ENCODE data around the gene ADAMTS1. TPM values are rescaled to one million over a fixed set of nuclear protein-coding genes. Genes with fewer than 3 reads are reported as not detected.

The ADAMTS1 gene
- total and polyA plus RNA-seq, 2 of the 4 experiments (the other 2 are of a cell fraction): 116 to 317 TPM

GRCh38 chr21:26851109-26851944 lies 6.1 kb upstream of the ADAMTS1 start:
- no peak overlapping the region for H3K4me2 ChIP-seq (ENCODE audit: low read depth, low read length)
- peak overlapping the region; percentile 87 for H2BK120ac ChIP-seq (ENCODE audit: low read depth, low read length)
- peak overlapping the region; percentile 25 for H2AFZ ChIP-seq (replicated peaks; ENCODE audit: low read length, poor library complexity)
- peak overlapping the region; percentile 75 for H2BK15ac ChIP-seq (ENCODE audit: low read depth, low read length)
- peak overlapping the region; percentile 81 for H4K91ac ChIP-seq (ENCODE audit: insufficient read depth, low read depth, low read length)
- dilution Hi-C loops (cut with HindIII; ENCODE audit: low sequenced_read_pairs, unreplicated experiment): no loop called here
- no peak overlapping the region for H3K4me3 ChIP-seq (ENCODE audit: insufficient read depth, low read depth, low read length)
- no peaks in the 10 kb centered on the region for H3K79me1 ChIP-seq (ENCODE audit: low read depth in 1 of 2, low read length in 2 of 2)
- H3K9me3 ChIP-seq (ENCODE audit: control insufficient read depth, insufficient read depth, low read length): no peaks in the 10 kb centered on the region
- H3K27me3 ChIP-seq (ENCODE audit: control insufficient read depth, insufficient read depth, low read length): no peaks in the 10 kb centered on the region
- peak overlapping the region; percentile 48 for H3K4ac ChIP-seq (ENCODE audit: low read depth, low read length)
- WGBS, 2 experiments (ENCODE audit: extremely low coverage in 2 of 2, insufficient read length in 1 of 2): 83% methylated on average over 4 of the region's 6 CpGs; no CpG with 5 or more reads in 1 of the 2 experiments
- no peaks in the 10 kb centered on the region for H4K20me1 ChIP-seq (ENCODE audit: insufficient read depth, low read length)
- in situ Hi-C loops (cut with MboI; ENCODE audit: low sequenced_read_pairs): loop anchor here (5.0 kb wide), 2 partner anchors 851 to 1486 kb away; no protein-coding TSS in a partner anchor
- no peaks in the 10 kb centered on the region for H3K9me1 ChIP-seq (ENCODE audit: insufficient read depth, low read length)
- H4K5ac ChIP-seq (ENCODE audit: low read depth, low read length): peak overlapping the region; percentile 97
- H2AK9ac ChIP-seq (replicated peaks; ENCODE audit: low read depth, low read length, poor library complexity): peak overlapping the region; percentile 31
- H3K4me1 ChIP-seq (ENCODE audit: control insufficient read depth, insufficient read depth, low read length): peaks cover 8% of the 10 kb centered on the region
- peak overlapping the region; percentile 14 for H2BK5ac ChIP-seq (ENCODE audit: low read depth, low read length, poor library complexity, severe bottlenecking)
- H3K14ac ChIP-seq (replicated peaks; ENCODE audit: low read depth, low read length): peak overlapping the region; percentile 66; the same call in 1 of the 2 replicates
- H3K56ac ChIP-seq (ENCODE audit: extremely low read depth, insufficient read depth, low read length): peak overlapping the region; percentile 61; the same call in 1 of the 2 replicates
- ChIA-PET CTCF (interaction anchor here (0.7 to 1.2 kb wide), 4 partner anchors 15 to 1894 kb away, joined by 3 to 6 read pairs (median 6); no protein-coding TSS in a partner anchor), POLR2A (ENCODE audit: unreplicated experiment) (no interaction called here)
- ATAC-seq (ENCODE audit: low read depth) (no peak), DNase-seq (no peak)
- H3K23ac ChIP-seq (ENCODE audit: low read depth, low read length): peak overlapping the region; percentile 6; the same call in 1 of the 2 replicates
- H3K18ac ChIP-seq (ENCODE audit: low read depth, low read length): peak overlapping the region; percentile 91
- no peak overlapping the region; the same call in 1 of the 2 replicates for H3K9ac ChIP-seq (ENCODE audit: low read depth, low read length)
- peak overlapping the region; percentile 16; the same call in 1 of the 2 replicates for H3K27ac ChIP-seq (ENCODE audit: insufficient read depth, low read length)
- intact Hi-C loops (cut with micrococcal nuclease): loop anchor here (2.0 kb wide), 2 partner anchors 115 to 361 kb away; partner anchors contain the start of gene ADAMTS5
- peak overlapping the region; percentile 87 for H2AK5ac ChIP-seq (ENCODE audit: low read depth, low read length)
- BruUV-seq (replicated peaks): no TSS peak
- H2BK20ac ChIP-seq (ENCODE audit: low read depth, low read length): peak overlapping the region; percentile 90
- peak overlapping the region; percentile 42 to 70 for H4K8ac ChIP-seq (ENCODE audit: low read depth in 2 of 2, low read length in 2 of 2)
- H3K36me3 ChIP-seq (ENCODE audit: control insufficient read depth, insufficient read depth, low read length): no peaks in the 10 kb centered on the region
- TF ChIP-seq SMC3 (IDR thresholded peaks at IDR 0.05; ENCODE audit: low read depth, low read length) (no peak), RAD21 (IDR thresholded peaks at IDR 0.05; ENCODE audit: low read length) (no peak), MAZ (IDR thresholded peaks at IDR 0.05; ENCODE audit: borderline replicate concordance, low read depth, low read length) (no peak), POLR2A (IDR thresholded peaks at IDR 0.05; ENCODE audit: low read depth, low read length) (no peak), ELK1 (IDR thresholded peaks at IDR 0.05; ENCODE audit: borderline replicate concordance, low read depth, low read length) (no peak), MXI1 (IDR thresholded peaks at IDR 0.05; ENCODE audit: borderline replicate concordance, low read depth, low read length) (no peak), CEBPB (IDR thresholded peaks at IDR 0.05; ENCODE audit: low read depth, low read length) (no peak), CTCF (conservative IDR thresholded peaks at IDR 0.05; ENCODE audit: low read depth, low read length) (no peak), RCOR1 (IDR thresholded peaks at IDR 0.05; ENCODE audit: insufficient replicate concordance, low read length) (no peak), USF2 (IDR thresholded peaks at IDR 0.05; ENCODE audit: low read depth, low read length) (no peak), RFX5 (IDR thresholded peaks at IDR 0.05; ENCODE audit: low read depth, low read length) (no peak), CHD1 (IDR thresholded peaks at IDR 0.05; ENCODE audit: low read depth, low read length) (no peak), NFE2L2 (IDR thresholded peaks at IDR 0.05; ENCODE audit: low read depth, low read length) (no peak)
